HUES6 (cell line): ENCODE measurements around the gene PAX4.

Experiments used
- H3K27ac ChIP-seq: 2 replicates; pipeline ENCODE4 v1.7.0; 2013; ENCODE audit warnings: low read depth, mild to moderate bottlenecking, low read length, inconsistent platforms
- H3K27me3 ChIP-seq: 2 replicates; pipeline ENCODE4 v1.6.1; 2013; ENCODE audit warnings: low read length; ENCODE audit not compliant: control insufficient read depth, insufficient read depth
- H3K36me3 ChIP-seq: 2 replicates; pipeline ENCODE4 v1.6.1; 2013; ENCODE audit warnings: low read length; ENCODE audit not compliant: control insufficient read depth, insufficient read depth
- H3K4me1 ChIP-seq: 2 replicates; pipeline ENCODE4 v1.6.1; 2013; ENCODE audit warnings: low read length; ENCODE audit not compliant: control insufficient read depth, insufficient read depth
- H3K4me3 ChIP-seq: 2 replicates; pipeline ENCODE4 v1.5.1; 2013; ENCODE audit warnings: low read depth, low read length
- H3K9ac ChIP-seq: one replicate; pipeline ENCODE4 v1.6.1; 2013; ENCODE audit warnings: mild to moderate bottlenecking, low read length
- H3K9me3 ChIP-seq: 2 replicates; pipeline ENCODE4 v1.6.1; 2013; ENCODE audit warnings: low read depth, low read length; ENCODE audit not compliant: control insufficient read depth, insufficient read depth

Gene PAX4

GRCh38 chr7:127625331-127625730, 7.4 kb upstream of the PAX4 start:
- Histone ChIP-seq H3K4me3 (no peak overlapping the region), H3K9ac (no peak overlapping the region), H3K4me1 (0 out of 2 replicates have a peak, but pooled peaks cover 5% of the 10 kb centered on the region), H3K27me3 (peaks cover 8% of the 10 kb centered on the region), H3K36me3 (no peaks in the 10 kb centered on the region), H3K27ac (no peak overlapping the region), H3K9me3 (no peaks in the 10 kb centered on the region)

GRCh38 chr7:127620406-127621233, 2.7 kb upstream of the PAX4 start:
- Histone ChIP-seq H3K9ac (peak overlapping the region; percentile 3), H3K27ac (no peak overlapping the region), H3K9me3 (no peaks in the 10 kb centered on the region), H3K36me3 (no peaks in the 10 kb centered on the region), H3K27me3 (peaks cover 55% of the 10 kb centered on the region), H3K4me1 (peaks cover under 1% of the 10 kb centered on the region; the same call in 1 of the 2 replicates), H3K4me3 (peak overlapping the region; percentile 62)

GRCh38 chr7:127619681-127620405, 1.9 kb upstream of the PAX4 start:
- no peak overlapping the region for H3K27ac ChIP-seq
- peaks cover 4% of the 10 kb centered on the region; the same call in 1 of the 2 replicates for H3K4me1 ChIP-seq
- H3K36me3 ChIP-seq, result no peaks in the 10 kb centered on the region
- peak overlapping the region; percentile 62 for H3K4me3 ChIP-seq
- peaks cover 63% of the 10 kb centered on the region for H3K27me3 ChIP-seq
- no peaks in the 10 kb centered on the region for H3K9me3 ChIP-seq
- H3K9ac ChIP-seq, result no peak overlapping the region

- Histone ChIP-seq H3K36me3 (no peaks in the 10 kb centered on the region), H3K4me1 (peaks cover 4% of the 10 kb centered on the region; the same call in 1 of the 2 replicates), H3K27ac (no peak overlapping the region), H3K9me3 (no peaks in the 10 kb centered on the region), H3K9ac (no peak overlapping the region), H3K27me3 (peaks cover 73% of the 10 kb centered on the region), H3K4me3 (no peak overlapping the region)
Measured at GRCh38 chr7:127618775-127619174, 833 bp upstream of the PAX4 start.

GRCh38 chr7:127616724-127617123, 1.2 kb downstream of the PAX4 start:
- Histone ChIP-seq H3K9ac (no peak overlapping the region), H3K4me1 (peaks cover 4% of the 10 kb centered on the region; the same call in 1 of the 2 replicates), H3K4me3 (no peak overlapping the region), H3K9me3 (no peaks in the 10 kb centered on the region), H3K27me3 (peaks cover 83% of the 10 kb centered on the region), H3K27ac (no peak overlapping the region), H3K36me3 (no peaks in the 10 kb centered on the region)

GRCh38 chr7:127612263-127612662, 5.7 kb downstream of the PAX4 start:
- H3K36me3 ChIP-seq, result no peaks in the 10 kb centered on the region
- H3K9me3 ChIP-seq, result peaks cover 6% of the 10 kb centered on the region; the same call in 1 of the 2 replicates
- peaks cover 4% of the 10 kb centered on the region; the same call in 1 of the 2 replicates for H3K4me1 ChIP-seq
- H3K27ac ChIP-seq, result no peak overlapping the region
- H3K4me3 ChIP-seq, result no peak overlapping the region
- H3K9ac ChIP-seq, result no peak overlapping the region
- H3K27me3 ChIP-seq, result peaks cover 49% of the 10 kb centered on the region

- Histone ChIP-seq H3K27me3 (peaks cover 19% of the 10 kb centered on the region), H3K36me3 (no peaks in the 10 kb centered on the region), H3K4me3 (no peak overlapping the region), H3K9me3 (peaks cover 6% of the 10 kb centered on the region; the same call in 1 of the 2 replicates), H3K27ac (no peak overlapping the region), H3K4me1 (no peaks in the 10 kb centered on the region), H3K9ac (no peak overlapping the region)
Measured at GRCh38 chr7:127609297-127609696, 8.6 kb downstream of the PAX4 start.

- Histone ChIP-seq H3K9ac (no peak overlapping the region), H3K27ac (no peak overlapping the region), H3K27me3 (peaks cover 12% of the 10 kb centered on the region), H3K36me3 (no peaks in the 10 kb centered on the region), H3K9me3 (peaks cover 6% of the 10 kb centered on the region; the same call in 1 of the 2 replicates), H3K4me3 (no peak overlapping the region), H3K4me1 (no peaks in the 10 kb centered on the region)
Measured at GRCh38 chr7:127608446-127608845, 9.5 kb downstream of the PAX4 start.

- Histone ChIP-seq H3K9ac (no peak overlapping the region), H3K4me3 (no peak overlapping the region), H3K9me3 (no peaks in the 10 kb centered on the region), H3K27me3 (no peaks in the 10 kb centered on the region), H3K27ac (no peak overlapping the region), H3K36me3 (no peaks in the 10 kb centered on the region), H3K4me1 (peaks cover 14% of the 10 kb centered on the region)
Measured at GRCh38 chr7:127600885-127601284, 17.1 kb downstream of the PAX4 start.

- H3K9me3 ChIP-seq, result no peaks in the 10 kb centered on the region
- H3K27me3 ChIP-seq, result no peaks in the 10 kb centered on the region
- no peak overlapping the region for H3K9ac ChIP-seq
Measured at GRCh38 chr7:127598318-127598717, 19.6 kb downstream of the PAX4 start.

GRCh38 chr7:127595737-127596136, 22.2 kb downstream of the PAX4 start:
- H3K9ac ChIP-seq, result no peak overlapping the region
- peaks cover 12% of the 10 kb centered on the region for H3K36me3 ChIP-seq
- peaks cover 7% of the 10 kb centered on the region for H3K4me1 ChIP-seq
- no peaks in the 10 kb centered on the region for H3K9me3 ChIP-seq
- no peak overlapping the region for H3K4me3 ChIP-seq
- no peaks in the 10 kb centered on the region for H3K27me3 ChIP-seq
- no peak overlapping the region for H3K27ac ChIP-seq

More at GRCh38 chr7:127598318-127598717, 19.6 kb downstream of the PAX4 start:
- Histone ChIP-seq H3K27ac (no peak overlapping the region), H3K4me1 (peaks cover 14% of the 10 kb centered on the region), H3K36me3 (no peaks in the 10 kb centered on the region), H3K4me3 (no peak overlapping the region)
